ENCODE measurements around the gene MMEL1.
A peak's percentile ranks its signal among the peaks of the same experiment; 100 is the strongest.
"Not testable (repeated sequence)": the region's sequence is repeated elsewhere in the genome, so short reads cannot be mapped to it uniquely, and the experiment has no call there.

The MMEL1 gene

GRCh38 chr1:2588661-2589430, 44.0 kb downstream of the MMEL1 start:
- DNase-seq = no peak

GRCh38 chr1:2587860-2588571, 44.8 kb downstream of the MMEL1 start:
- DNase-seq = no peak

- no peak for DNase-seq
Measured at GRCh38 chr1:2587071-2587859, 45.6 kb downstream of the MMEL1 start.

GRCh38 chr1:2586154-2587070, 46.4 kb downstream of the MMEL1 start, which contains the start of gene PRXL2B:
PRXL2B (plus strand) TSS chr1:2586777; CDS start chr1:2586886, 109 bp downstream.
- peak; percentile 97 for DNase-seq

- DNase-seq = peak; percentile 85
Measured at GRCh38 chr1:2585318-2586092, 47.3 kb downstream of the MMEL1 start.

GRCh38 chr1:2584686-2585317, 48.0 kb downstream of the MMEL1 start:
- DNase-seq = no peak

GRCh38 chr1:2583871-2584351, 48.9 kb downstream of the MMEL1 start:
- peak; percentile 74 for DNase-seq

- DNase-seq = no peak
Measured at GRCh38 chr1:2583331-2583791, 49.5 kb downstream of the MMEL1 start.

GRCh38 chr1:2582391-2582790, 50.4 kb downstream of the MMEL1 start:
- no peak for DNase-seq

GRCh38 chr1:2580691-2581090, 52.1 kb downstream of the MMEL1 start:
- no peak for DNase-seq

GRCh38 chr1:2578758-2579118, 54.1 kb downstream of the MMEL1 start:
- DNase-seq = no peak

- DNase-seq = peak; percentile 50
Measured at GRCh38 chr1:2577565-2578075, 55.2 kb downstream of the MMEL1 start.

GRCh38 chr1:2575801-2576663, 56.8 kb downstream of the MMEL1 start:
- no peak for DNase-seq

- DNase-seq = no peak
Measured at GRCh38 chr1:2574350-2574749, 58.5 kb downstream of the MMEL1 start.

GRCh38 chr1:2573250-2573920, 59.4 kb downstream of the MMEL1 start:
- DNase-seq = no peak

GRCh38 chr1:2571348-2571747, 61.5 kb downstream of the MMEL1 start:
- DNase-seq = no peak

- no peak for DNase-seq
Measured at GRCh38 chr1:2570332-2570731, 62.5 kb downstream of the MMEL1 start.

GRCh38 chr1:2569703-2570102, 63.1 kb downstream of the MMEL1 start:
- not testable (repeated sequence) for DNase-seq

- DNase-seq = no peak
Measured at GRCh38 chr1:2569060-2569459, 63.8 kb downstream of the MMEL1 start.

All from CD4-positive, alpha-beta T cell treated with Interferon gamma for 1 hour (primary cell).